H1 (cell line): ENCODE data around the gene MYO15A. TPM values are rescaled to one million over a fixed set of nuclear protein-coding genes. Genes with fewer than 3 reads are reported as not detected.

Experiments
- CTCF ChIA-PET: fragments of 300-600 bp; sonication (Branson Sonifier 250); formaldehyde crosslinking; loops from one replicate; lab custom pipeline; 2021; ENCODE audit not compliant: partially characterized antibody; lab: Charles Lee
- POLR2A ChIA-PET: fragments of 300-600 bp; sonication (Branson Sonifier 250); formaldehyde crosslinking; loops from one replicate; lab custom pipeline; 2021; ENCODE audit warnings: inconsistent platforms; ENCODE audit not compliant: partially characterized antibody; lab: Charles Lee
- DNase-seq, 2 experiments: peaks; one replicate each; pipeline versions ENCODE4 v3.0.0 to v3.0.0-alpha.2; 2010 to 2022; ENCODE audit warnings: low spot score in 2 of 2, low read depth in 1 of 2, mixed read lengths in 1 of 2
- FAIRE-seq: peaks from 2 replicates; lab custom pipeline; 2011; peaks lifted over from hg19 to GRCh38; lab: Jason Lieb, UNC
- H2AFZ ChIP-seq: 2 replicates; pipeline ENCODE4 v1.8.1; 2012; ENCODE audit warnings: low read length, inconsistent platforms
- H2AK5ac ChIP-seq: 2 replicates; pipeline ENCODE4 v1.6.1; 2013; ENCODE audit warnings: low read depth, low read length
- H2BK120ac ChIP-seq: replicated peaks from 2 replicates; pipeline ENCODE3; 2013; ENCODE audit warnings: low read depth, low read length, inconsistent platforms
- H2BK12ac ChIP-seq: 2 replicates; pipeline ENCODE4 v1.6.1; 2013; ENCODE audit warnings: low read depth, low read length
- H2BK15ac ChIP-seq: 2 replicates; pipeline ENCODE4 v1.6.1; 2013; ENCODE audit warnings: low read length
- H2BK20ac ChIP-seq: 2 replicates; pipeline ENCODE4 v1.6.1; 2013; ENCODE audit warnings: low read length
- H2BK5ac ChIP-seq: 2 replicates; pipeline ENCODE4 v1.6.1; 2013; ENCODE audit warnings: low read depth, low read length
- H3K14ac ChIP-seq: 2 replicates; pipeline ENCODE4 v1.6.1; 2013; ENCODE audit warnings: inconsistent platforms; ENCODE audit not compliant: insufficient read length
- H3K18ac ChIP-seq: 2 replicates; pipeline ENCODE4 v1.6.1; 2013; ENCODE audit warnings: low read length; ENCODE audit errors: extremely low read depth
- H3K23ac ChIP-seq: 2 replicates; pipeline ENCODE4 v1.6.1; 2013; ENCODE audit warnings: inconsistent platforms; ENCODE audit not compliant: insufficient read length
- H3K23me2 ChIP-seq: 2 replicates; pipeline ENCODE4 v1.6.1; 2013; ENCODE audit warnings: low read depth, low read length
- H3K27ac ChIP-seq: 2 replicates; pipeline ENCODE4 v1.6.1; 2011; ENCODE audit warnings: low read depth, low read length, inconsistent platforms
- H3K27me3 ChIP-seq, 4 experiments: replicated peaks in 1 of 4; 1 replicate in 1 of 4; 2 replicates in 3 of 4; pipeline versions ENCODE4 v1.6.1 to v1.8.1; 2011 to 2013; ENCODE audit warnings: low read length in 3 of 4, mild to moderate bottlenecking in 3 of 4, inconsistent platforms in 2 of 4, mixed read lengths in 2 of 4, moderate library complexity in 1 of 4; ENCODE audit not compliant: control insufficient read depth in 3 of 4, insufficient read depth in 3 of 4; ENCODE audit errors: extremely low read depth in 1 of 4
- H3K36me3 ChIP-seq, 4 experiments: 2 replicates each; pipeline versions ENCODE4 v1.6.1 to v1.8.1; 2011 to 2013; ENCODE audit warnings: mild to moderate bottlenecking in 4 of 4, low read length in 3 of 4, moderate library complexity in 2 of 4, control low read depth in 1 of 4, inconsistent platforms in 1 of 4; ENCODE audit not compliant: insufficient read depth in 4 of 4, control insufficient read depth in 2 of 4
- H3K4ac ChIP-seq: replicated peaks from 2 replicates; pipeline ENCODE3; 2013; ENCODE audit warnings: low read length, low read depth, mixed read lengths, inconsistent platforms; ENCODE audit not compliant: insufficient read length
- H3K4me1 ChIP-seq, 4 experiments: replicated peaks in 1 of 4; 1 replicate in 1 of 4; 2 replicates in 3 of 4; pipeline versions ENCODE4 v1.6.1 to v1.8.1; 2011 to 2013; ENCODE audit warnings: low read length in 3 of 4, inconsistent platforms in 2 of 4, mixed read lengths in 1 of 4; ENCODE audit not compliant: insufficient read depth in 4 of 4, control insufficient read depth in 3 of 4
- H3K4me2 ChIP-seq, 2 experiments: 2 replicates each; pipeline versions ENCODE4 v1.6.1 to v1.8.1; 2011 to 2013; ENCODE audit warnings: low read depth in 2 of 2, low read length in 2 of 2, control low read depth in 1 of 2, inconsistent platforms in 1 of 2, mild to moderate bottlenecking in 1 of 2; ENCODE audit not compliant: insufficient read depth in 1 of 2
- H3K4me3 ChIP-seq, 4 experiments: fragments of 200-600, 300-600 bp in 1 of 4; sonication (generic), shearing (Covaris generic), sonication (Bioruptor Twin) in 1 of 4; 2 replicates each; pipeline versions ENCODE4 v1.5.1 to v1.8.1; 2011 to 2016; ENCODE audit warnings: low read length in 4 of 4, low read depth in 3 of 4, control low read depth in 2 of 4, inconsistent platforms in 2 of 4, mild to moderate bottlenecking in 2 of 4, mixed read lengths in 1 of 4, moderate library complexity in 1 of 4; ENCODE audit not compliant: insufficient read depth in 2 of 4; ENCODE audit errors: extremely low read depth in 1 of 4
- H3K56ac ChIP-seq: replicated peaks from 2 replicates; pipeline ENCODE3; 2013; ENCODE audit warnings: low read depth, mild to moderate bottlenecking, mixed read lengths, low read length, inconsistent platforms; ENCODE audit not compliant: insufficient read length
- H3K79me1 ChIP-seq: 2 replicates; pipeline ENCODE4 v1.6.1; 2013; ENCODE audit warnings: low read depth, low read length, control low read depth
- H3K79me2 ChIP-seq, 2 experiments: 2 replicates each; pipeline versions ENCODE4 v1.6.1 to v1.8.1; 2012 to 2013; ENCODE audit warnings: low read length in 2 of 2, mild to moderate bottlenecking in 2 of 2, inconsistent platforms in 1 of 2; ENCODE audit not compliant: insufficient read depth in 2 of 2, control insufficient read depth in 1 of 2
- H3K9ac ChIP-seq, 4 experiments: replicated peaks in 1 of 4; 1 replicate in 1 of 4; 2 replicates in 3 of 4; pipeline versions ENCODE4 v1.6.1 to v1.8.1; 2011 to 2013; ENCODE audit warnings: low read depth in 3 of 4, low read length in 3 of 4, control low read depth in 2 of 4, mild to moderate bottlenecking in 2 of 4, moderate library complexity in 2 of 4, inconsistent platforms in 1 of 4; ENCODE audit errors: extremely low read depth in 1 of 4
- H3K9me3 ChIP-seq, 2 experiments: 2 replicates each; pipeline versions ENCODE4 v1.6.1 to v1.8.1; 2012 to 2013; ENCODE audit warnings: mild to moderate bottlenecking in 2 of 2, moderate library complexity in 2 of 2, control low read depth in 1 of 2, inconsistent platforms in 1 of 2, low read depth in 1 of 2, low read length in 1 of 2, mixed read lengths in 1 of 2; ENCODE audit not compliant: insufficient read depth in 2 of 2
- H4K20me1 ChIP-seq, 2 experiments: replicated peaks in 1 of 2; 2 replicates each; pipeline versions ENCODE3 to v1.8.1; 2011 to 2013; ENCODE audit warnings: inconsistent platforms in 2 of 2, low read length in 2 of 2, mild to moderate bottlenecking in 1 of 2; ENCODE audit not compliant: insufficient read depth in 2 of 2, control insufficient read depth in 1 of 2
- H4K5ac ChIP-seq: 2 replicates; pipeline ENCODE4 v1.6.1; 2013; ENCODE audit warnings: low read length, low read depth, mixed read lengths, inconsistent platforms; ENCODE audit not compliant: insufficient read length
- H4K8ac ChIP-seq: 2 replicates; pipeline ENCODE4 v1.8.0; 2013; ENCODE audit warnings: mild to moderate bottlenecking, moderate library complexity, low read length, inconsistent platforms; ENCODE audit not compliant: insufficient read depth; ENCODE audit errors: extremely low read depth
- H4K91ac ChIP-seq: replicated peaks from 2 replicates; pipeline ENCODE3; 2013; ENCODE audit warnings: low read length, mixed read lengths, inconsistent platforms; ENCODE audit not compliant: insufficient read length
- ATF2 ChIP-seq: IDR thresholded peaks from 2 replicates; pipeline ENCODE4 v1.6.1; 2012; ENCODE audit warnings: low read length, inconsistent platforms
- ATF3 ChIP-seq: IDR thresholded peaks from 2 replicates; pipeline ENCODE4 v1.6.1; 2011; ENCODE audit warnings: low read depth, mild to moderate bottlenecking, low read length; ENCODE audit not compliant: insufficient read depth
- BRCA1 ChIP-seq: IDR thresholded peaks from 2 replicates; pipeline ENCODE4 v1.6.1; 2012; ENCODE audit warnings: low read depth, low read length, improper control_type of control experiment
- CBX5 ChIP-seq: fragments of 300-800, 300-1000 bp; sonication (generic); IDR thresholded peaks from 2 replicates; pipeline ENCODE4 v1.7.1; 2016; ENCODE audit warnings: antibody characterized with exemption, low read length, low read depth
- CHD1 ChIP-seq: IDR thresholded peaks from 2 replicates; pipeline ENCODE4 v1.6.1; 2012; ENCODE audit warnings: low read depth, low read length, improper control_type of control experiment
- CHD2 ChIP-seq: IDR thresholded peaks from 2 replicates; pipeline ENCODE4 v1.6.1; 2012; ENCODE audit warnings: low read length, improper control_type of control experiment
- EZH2 ChIP-seq: fragments of 200-600 bp; sonication (generic); IDR thresholded peaks from 2 replicates; pipeline ENCODE4 v1.7.1; 2012; ENCODE audit warnings: low read depth, mild to moderate bottlenecking, moderate library complexity, low read length, inconsistent platforms; ENCODE audit not compliant: severe bottlenecking
- POU5F1 ChIP-seq: IDR thresholded peaks from 2 replicates; pipeline ENCODE4 v1.6.1; 2011; ENCODE audit warnings: low read depth, mild to moderate bottlenecking, low read length, moderate library complexity
- RXRA ChIP-seq: IDR thresholded peaks from 2 replicates; pipeline ENCODE4 v1.6.1; 2011; ENCODE audit warnings: low read depth, mild to moderate bottlenecking, low read length, moderate library complexity; ENCODE audit not compliant: insufficient read depth
- SIRT6 ChIP-seq: IDR thresholded peaks from one replicate; pipeline ENCODE4 v1.7.1; 2012; ENCODE audit warnings: low read length, inconsistent platforms
- SRF ChIP-seq: IDR thresholded peaks from 2 replicates; pipeline ENCODE4 v1.6.1; 2011; ENCODE audit warnings: mild to moderate bottlenecking, low read depth, low read length, moderate library complexity
- TAF1 ChIP-seq: IDR thresholded peaks from 2 replicates; pipeline ENCODE4 v1.6.1; 2011; ENCODE audit warnings: mild to moderate bottlenecking, low read depth, low read length
- YY1 ChIP-seq: IDR thresholded peaks from 2 replicates; pipeline ENCODE4 v1.6.1; 2011; ENCODE audit warnings: low read depth, mild to moderate bottlenecking, low read length
- WGBS, 2 experiments: shearing (Covaris generic) in 1 of 2; methylation state at CpG; one replicate each; pipeline versions ENCODE4 v1.1.6 to v1.1.7; 2013 to 2015; ENCODE audit warnings: low lambda C conversion rate in 2 of 2, mixed read lengths in 2 of 2, inconsistent platforms in 1 of 2, low coverage in 1 of 2, missing lambda C conversion rate in 1 of 2; ENCODE audit not compliant: insufficient replicate concordance in 2 of 2, insufficient coverage in 1 of 2, insufficient read length in 1 of 2; ENCODE audit errors: extremely low coverage in 1 of 2, missing lambda C conversion rate in 1 of 2; 5-methylcytosine and 5-hydroxymethylcytosine counted together
- polyA plus RNA-seq, 7 experiments: library from polyadenylated mRNA; depleted of rRNA in 3 of 7; stranded (reverse) in 5 of 7; unstranded in 2 of 7; fragments of >200 nt in 5 of 7; fragments of 200-250 nt in 2 of 7; gene quantifications; 1 replicate in 5 of 7; 2 replicates in 1 of 7; 4 replicates in 1 of 7; pipeline versions ENCODE4 v1.2.1 to v1.2.3, GENCODE V29; 2011 to 2013; ENCODE audit warnings: missing spikeins in 2 of 7, mixed read lengths in 2 of 7
- total RNA-seq: library from RNA; stranded (reverse); fragmentation: NEBNext Ultra II Directional; extraction: Animal tissue kit (Norgen Biotek cat#: 25700); gene quantifications from 2 replicates; pipeline ENCODE4 v1.2.1, GENCODE V29; 2021

The MYO15A gene
- total and polyA plus RNA-seq, 2 of the 8 experiments (the other 6 are each of a cell fraction or from before 2014, with no cell fraction given), result 1.6 to 4.2 TPM

GRCh38 chr17:18094409-18094807 is 14.1 kb upstream of the MYO15A start:
- Histone ChIP-seq H3K23me2 (no peaks in the 10 kb centered on the region), H3K18ac (no peak overlapping the region), H3K4ac (no peak overlapping the region), H3K4me2 (no peak overlapping the region), H2BK20ac (no peak overlapping the region), H4K91ac (no peak overlapping the region), H3K4me3 (no peak overlapping the region), H3K36me3 (peaks cover 11 to 46% (median 27%) of the 10 kb centered on the region in 4 experiments; a peak in 6 of 8 replicates), H2AK5ac (no peak overlapping the region), H2BK5ac (no peak overlapping the region), H2AFZ (no peak overlapping the region), H3K14ac (no peak overlapping the region), H3K79me2 (peaks cover 0 to 6% of the 10 kb centered on the region in 2 experiments; a peak in 1 of 4 replicates), H3K9ac (no peak overlapping the region), H3K79me1 (peaks cover 2% of the 10 kb centered on the region), H2BK12ac (no peak overlapping the region), H4K8ac (no peak overlapping the region), H3K56ac (no peak overlapping the region), H2BK120ac (no peak overlapping the region), H4K20me1 (peaks cover 2% of the 10 kb centered on the region in 2 experiments), H3K9me3 (no peaks in the 10 kb centered on the region), H2BK15ac (no peak overlapping the region), H3K4me1 (no peaks in the 10 kb centered on the region), H3K23ac (no peak overlapping the region), H3K27me3 (no peaks in the 10 kb centered on the region), H4K5ac (no peak overlapping the region), H3K27ac (no peak overlapping the region)
- ChIA-PET POLR2A (interaction anchor here (1.1 to 1.5 kb wide), 3 partner anchors 8 to 91 kb away, joined by 4 read pairs; no protein-coding TSS in a partner anchor), CTCF (interaction anchor here (0.6 to 2.1 kb wide), 10 partner anchors 9 to 100 kb away, joined by 3 to 18 read pairs (median 4); no protein-coding TSS in a partner anchor)
- DNase-seq (no peak), FAIRE-seq (no peak)
- 93% methylated on average over 10 of the region's 10 CpGs; no CpG with 5 or more reads in 1 of the 2 experiments for WGBS, 2 experiments
- no peak for TF ChIP-seq YY1
- no peak for TF ChIP-seq CBX5
- no peak for TF ChIP-seq EZH2
- no peak for TF ChIP-seq SRF
- TF ChIP-seq SIRT6, result no peak
- TF ChIP-seq ATF3, result no peak
- no peak for TF ChIP-seq CHD1
- no peak for TF ChIP-seq CHD2
- no peak for TF ChIP-seq ATF2
- TF ChIP-seq TAF1, result no peak
- TF ChIP-seq BRCA1, result no peak
- TF ChIP-seq POU5F1, result no peak
- TF ChIP-seq RXRA, result no peak
